Mononuclear cell (primary cell): ENCODE measurements around the gene GAK. TPM values are rescaled to one million over a fixed set of nuclear protein-coding genes. Genes with fewer than 3 reads are reported as not detected.

Experiments
- H3K27me3 ChIP-seq: 2 replicates; pipeline ENCODE4 v1.6.0; 2011; ENCODE audit warnings: low read length, control low read depth; ENCODE audit not compliant: insufficient read depth
- H3K4me1 ChIP-seq: 2 replicates; pipeline ENCODE4 v1.5.1; 2011; ENCODE audit warnings: mild to moderate bottlenecking, low read length, control low read depth; ENCODE audit not compliant: insufficient read depth
- H3K4me3 ChIP-seq: 2 replicates; pipeline ENCODE4 v1.5.1; 2011; ENCODE audit warnings: mild to moderate bottlenecking, low read length, moderate library complexity
- H3K9me3 ChIP-seq: 2 replicates; pipeline ENCODE4 v1.5.1; 2011; ENCODE audit warnings: low read depth, mild to moderate bottlenecking, control low read depth, low read length
- total RNA-seq: library from RNA; depleted of rRNA; stranded (reverse); fragments of >200 nt; gene quantifications from one replicate; pipeline ENCODE4 v1.2.3, GENCODE V29; 2012

GAK gene
- total RNA-seq, 1 donor: 62.2 TPM

GRCh38 chr4:872241-872981 is 59.7 kb downstream of the GAK start:
- Histone ChIP-seq H3K4me1 (no peaks in the 10 kb centered on the region), H3K27me3 (no peaks in the 10 kb centered on the region), H3K9me3 (no peaks in the 10 kb centered on the region), H3K4me3 (no peak overlapping the region)

GRCh38 chr4:871484-871883 is 60.6 kb downstream of the GAK start:
- Histone ChIP-seq H3K4me3 (no peak overlapping the region), H3K27me3 (no peaks in the 10 kb centered on the region), H3K9me3 (no peaks in the 10 kb centered on the region), H3K4me1 (no peaks in the 10 kb centered on the region)

GRCh38 chr4:870951-871350 is 61.2 kb downstream of the GAK start:
- Histone ChIP-seq H3K4me3 (no peak overlapping the region), H3K9me3 (no peaks in the 10 kb centered on the region), H3K27me3 (no peaks in the 10 kb centered on the region), H3K4me1 (no peaks in the 10 kb centered on the region)

GRCh38 chr4:869776-870175 is 62.3 kb downstream of the GAK start:
- H3K27me3 ChIP-seq: no peaks in the 10 kb centered on the region
- no peaks in the 10 kb centered on the region for H3K9me3 ChIP-seq
- H3K4me3 ChIP-seq: no peak overlapping the region
- H3K4me1 ChIP-seq: no peaks in the 10 kb centered on the region

GRCh38 chr4:868421-868820 is 63.7 kb downstream of the GAK start:
- Histone ChIP-seq H3K27me3 (no peaks in the 10 kb centered on the region), H3K4me3 (no peak overlapping the region), H3K4me1 (no peaks in the 10 kb centered on the region), H3K9me3 (no peaks in the 10 kb centered on the region)

- no peaks in the 10 kb centered on the region for H3K27me3 ChIP-seq
- H3K4me1 ChIP-seq: no peaks in the 10 kb centered on the region
- no peak overlapping the region for H3K4me3 ChIP-seq
- no peaks in the 10 kb centered on the region for H3K9me3 ChIP-seq
Observed at GRCh38 chr4:867526-868250, 64.4 kb downstream of the GAK start.

GRCh38 chr4:866761-867390 is 65.2 kb downstream of the GAK start:
- no peaks in the 10 kb centered on the region for H3K9me3 ChIP-seq
- no peaks in the 10 kb centered on the region for H3K4me1 ChIP-seq
- H3K27me3 ChIP-seq: no peaks in the 10 kb centered on the region
- no peak overlapping the region for H3K4me3 ChIP-seq

GRCh38 chr4:866068-866760 is 65.9 kb downstream of the GAK start:
- H3K27me3 ChIP-seq: no peaks in the 10 kb centered on the region
- no peaks in the 10 kb centered on the region for H3K9me3 ChIP-seq
- no peak overlapping the region for H3K4me3 ChIP-seq
- no peaks in the 10 kb centered on the region for H3K4me1 ChIP-seq

- no peak overlapping the region for H3K4me3 ChIP-seq
- H3K4me1 ChIP-seq: no peaks in the 10 kb centered on the region
- no peaks in the 10 kb centered on the region for H3K27me3 ChIP-seq
- no peaks in the 10 kb centered on the region for H3K9me3 ChIP-seq
Observed at GRCh38 chr4:865572-865971, 66.5 kb downstream of the GAK start.

- Histone ChIP-seq H3K4me3 (no peak overlapping the region), H3K9me3 (no peaks in the 10 kb centered on the region), H3K4me1 (no peaks in the 10 kb centered on the region), H3K27me3 (no peaks in the 10 kb centered on the region)
Observed at GRCh38 chr4:865121-865465, 67.0 kb downstream of the GAK start.

GRCh38 chr4:864456-865120 is 67.5 kb downstream of the GAK start:
- Histone ChIP-seq H3K27me3 (no peaks in the 10 kb centered on the region), H3K4me3 (no peak overlapping the region), H3K4me1 (no peaks in the 10 kb centered on the region), H3K9me3 (no peaks in the 10 kb centered on the region)

- H3K9me3 ChIP-seq: no peaks in the 10 kb centered on the region
- H3K4me3 ChIP-seq: no peak overlapping the region
- H3K27me3 ChIP-seq: no peaks in the 10 kb centered on the region
- H3K4me1 ChIP-seq: no peaks in the 10 kb centered on the region
Observed at GRCh38 chr4:860561-860960, 71.6 kb downstream of the GAK start.

GRCh38 chr4:859496-859895 is 72.6 kb downstream of the GAK start:
- no peaks in the 10 kb centered on the region for H3K27me3 ChIP-seq
- H3K4me1 ChIP-seq: no peaks in the 10 kb centered on the region
- no peaks in the 10 kb centered on the region for H3K9me3 ChIP-seq
- no peak overlapping the region for H3K4me3 ChIP-seq

GRCh38 chr4:858831-859451 is 73.2 kb downstream of the GAK start:
- Histone ChIP-seq H3K4me1 (no peaks in the 10 kb centered on the region), H3K9me3 (no peaks in the 10 kb centered on the region)

More at GRCh38 chr4:858831-859451, 73.2 kb downstream of the GAK start:
- no peaks in the 10 kb centered on the region for H3K27me3 ChIP-seq
- no peak overlapping the region for H3K4me3 ChIP-seq
